Natural killer cell (primary cell): ENCODE data around the gene TPM1. TPM values are rescaled to one million over a fixed set of nuclear protein-coding genes. Genes with fewer than 3 reads are reported as not detected.

Experiments
- ATAC-seq, 3 donors: fragments of 150-1000 bp in 2 of 3; fragments of 200-7000 bp in 1 of 3; cut with Tn5 transposase; 1 replicate in 1 of 3; 2 replicates in 2 of 3; pipeline ENCODE4 v1.10.0; 2021; ENCODE audit warnings: mild to moderate bottlenecking in 2 of 3, moderate library complexity in 2 of 3
- DNase-seq, 2 donors: peaks; one replicate each; pipeline versions ENCODE4 v3.0.0 to v3.0.0-alpha.2; 2013 to 2021; ENCODE audit warnings: mixed read lengths in 1 of 2
- H3K27ac ChIP-seq: one replicate; pipeline ENCODE4 v1.5.1; 2013; ENCODE audit warnings: mild to moderate bottlenecking, low read length
- H3K27me3 ChIP-seq: one replicate; pipeline ENCODE4 v1.6.1; 2013; ENCODE audit warnings: low read length; ENCODE audit not compliant: control insufficient read depth, insufficient read depth
- H3K36me3 ChIP-seq: one replicate; pipeline ENCODE4 v1.6.1; 2013; ENCODE audit warnings: low read length; ENCODE audit not compliant: control insufficient read depth, insufficient read depth
- H3K4me1 ChIP-seq: one replicate; pipeline ENCODE4 v1.6.1; 2013; ENCODE audit warnings: low read length; ENCODE audit not compliant: control insufficient read depth, insufficient read depth
- H3K4me3 ChIP-seq: one replicate; pipeline ENCODE4 v1.5.1; 2013; ENCODE audit warnings: low read length
- H3K9me3 ChIP-seq: one replicate; pipeline ENCODE4 v1.6.1; 2013; ENCODE audit warnings: low read length; ENCODE audit not compliant: control insufficient read depth, insufficient read depth
- H3K27ac Mint-ChIP-seq, 2 donors: one replicate each; pipeline ENCODE4 v1.8.0; 2022; ENCODE audit warnings: mild to moderate bottlenecking in 2 of 2, mixed read lengths in 2 of 2, moderate library complexity in 1 of 2
- H3K27me3 Mint-ChIP-seq, 2 donors: one replicate each; pipeline ENCODE4 v1.8.0; 2022; ENCODE audit warnings: low read depth in 2 of 2, mixed read lengths in 2 of 2
- H3K36me3 Mint-ChIP-seq: one replicate; pipeline ENCODE4 v1.8.0; 2022; ENCODE audit warnings: mixed read lengths
- H3K4me1 Mint-ChIP-seq, 2 donors: one replicate each; pipeline ENCODE4 v1.8.0; 2022; ENCODE audit warnings: mixed read lengths in 2 of 2
- H3K4me3 Mint-ChIP-seq: one replicate; pipeline ENCODE4 v1.8.0; 2022; ENCODE audit warnings: mild to moderate bottlenecking, moderate library complexity, mixed read lengths
- H3K9me3 Mint-ChIP-seq, 2 donors: one replicate each; pipeline ENCODE4 v1.8.0; 2022; ENCODE audit warnings: mixed read lengths in 2 of 2
- WGBS: methylation state at CpG from one replicate; pipeline ENCODE4 v1.1.7; 2013; ENCODE audit warnings: missing lambda C conversion rate; ENCODE audit not compliant: insufficient coverage; 5-methylcytosine and 5-hydroxymethylcytosine counted together
- intact Hi-C: fragments of 100-400 bp; cut with micrococcal nuclease; formaldehyde crosslinking; loops from one replicate; pipeline ENCODE4 v1.14.2; 2022
- total RNA-seq, 4 donors: library from RNA; stranded (reverse); fragments of 120-200 nt in 1 of 4; gene quantifications; one replicate each; pipeline versions ENCODE4 v1.2.3 to v1.2.4, GENCODE V29; 2013 to 2022
- TF ChIP-seq, protein P1 (sequence below): fragments of 200-600 bp; IDR thresholded peaks from one replicate; pipeline ENCODE4 v1.8.0; 2022; ENCODE audit warnings: antibody characterized with exemption

TPM1 gene
- total RNA-seq, 3 donors from 2014 or later (not counting 1 experiment from before 2014, with no cell fraction given), result 21.5 to 33.0 (median 25.6) TPM

DNA sequence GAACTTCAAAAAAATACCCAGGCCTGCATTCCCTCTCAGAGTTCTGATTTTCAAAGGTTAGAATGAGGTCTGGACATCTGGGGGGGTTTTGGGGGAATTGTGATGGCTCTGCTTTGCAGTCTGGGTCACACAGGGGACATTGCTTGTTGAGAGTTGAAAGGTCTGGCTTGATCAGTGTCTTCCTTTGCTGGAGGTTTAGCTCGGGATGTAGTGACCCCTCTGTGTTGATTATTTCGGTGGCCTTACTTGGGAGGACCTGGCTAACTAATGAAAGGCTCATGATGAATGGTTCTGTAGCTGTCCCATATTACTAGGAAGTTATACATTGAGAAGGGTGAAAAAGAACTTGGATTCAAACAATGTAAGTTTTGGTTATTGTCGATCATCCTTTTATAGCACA lies 23.7 kb downstream of the TPM1 start:
- Mint-ChIP-seq H3K36me3 (peaks cover 27% of the 10 kb centered on the region), H3K27me3 (no peaks in the 10 kb centered on the region), H3K4me3 (no peak overlapping the region), H3K4me1 (peaks cover 5 to 10% of the 10 kb centered on the region in 2 donors), H3K27ac (no peak overlapping the region), H3K9me3 (no peaks in the 10 kb centered on the region)
- 84% methylated on average over 2 of the region's 3 CpGs for WGBS
- TF ChIP-seq, protein P1, sequence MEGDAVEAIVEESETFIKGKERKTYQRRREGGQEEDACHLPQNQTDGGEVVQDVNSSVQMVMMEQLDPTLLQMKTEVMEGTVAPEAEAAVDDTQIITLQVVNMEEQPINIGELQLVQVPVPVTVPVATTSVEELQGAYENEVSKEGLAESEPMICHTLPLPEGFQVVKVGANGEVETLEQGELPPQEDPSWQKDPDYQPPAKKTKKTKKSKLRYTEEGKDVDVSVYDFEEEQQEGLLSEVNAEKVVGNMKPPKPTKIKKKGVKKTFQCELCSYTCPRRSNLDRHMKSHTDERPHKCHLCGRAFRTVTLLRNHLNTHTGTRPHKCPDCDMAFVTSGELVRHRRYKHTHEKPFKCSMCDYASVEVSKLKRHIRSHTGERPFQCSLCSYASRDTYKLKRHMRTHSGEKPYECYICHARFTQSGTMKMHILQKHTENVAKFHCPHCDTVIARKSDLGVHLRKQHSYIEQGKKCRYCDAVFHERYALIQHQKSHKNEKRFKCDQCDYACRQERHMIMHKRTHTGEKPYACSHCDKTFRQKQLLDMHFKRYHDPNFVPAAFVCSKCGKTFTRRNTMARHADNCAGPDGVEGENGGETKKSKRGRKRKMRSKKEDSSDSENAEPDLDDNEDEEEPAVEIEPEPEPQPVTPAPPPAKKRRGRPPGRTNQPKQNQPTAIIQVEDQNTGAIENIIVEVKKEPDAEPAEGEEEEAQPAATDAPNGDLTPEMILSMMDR, result no peak
- DNase-seq (no peak), ATAC-seq (no peak)
- Histone ChIP-seq H3K27ac (no peak overlapping the region), H3K36me3 (peaks cover 13% of the 10 kb centered on the region), H3K4me3 (no peak overlapping the region), H3K9me3 (no peaks in the 10 kb centered on the region), H3K27me3 (no peaks in the 10 kb centered on the region), H3K4me1 (no peaks in the 10 kb centered on the region)
- intact Hi-C loops, result no loop called here

- intact Hi-C loops, result no loop called here
- Mint-ChIP-seq H3K27me3 (no peaks in the 10 kb centered on the region), H3K4me1 (peaks cover 5 to 10% of the 10 kb centered on the region in 2 donors), H3K27ac (no peak overlapping the region), H3K36me3 (peaks cover 24% of the 10 kb centered on the region), H3K4me3 (no peak overlapping the region), H3K9me3 (no peaks in the 10 kb centered on the region)
- H3K4me1 ChIP-seq, result no peaks in the 10 kb centered on the region
- H3K36me3 ChIP-seq, result peaks cover 11% of the 10 kb centered on the region
- ATAC-seq, result no peak
- DNase-seq, result no peak
- TF ChIP-seq, protein P1, result no peak
- H3K27ac ChIP-seq, result no peak overlapping the region
- no peaks in the 10 kb centered on the region for H3K27me3 ChIP-seq
- WGBS, result no CpG with 5 or more reads among the region's 1 CpG
- no peaks in the 10 kb centered on the region for H3K9me3 ChIP-seq
- no peak overlapping the region for H3K4me3 ChIP-seq
Observed at GRCh38 chr15:63067306-63067705, 24.8 kb downstream of the TPM1 start.

DNA sequence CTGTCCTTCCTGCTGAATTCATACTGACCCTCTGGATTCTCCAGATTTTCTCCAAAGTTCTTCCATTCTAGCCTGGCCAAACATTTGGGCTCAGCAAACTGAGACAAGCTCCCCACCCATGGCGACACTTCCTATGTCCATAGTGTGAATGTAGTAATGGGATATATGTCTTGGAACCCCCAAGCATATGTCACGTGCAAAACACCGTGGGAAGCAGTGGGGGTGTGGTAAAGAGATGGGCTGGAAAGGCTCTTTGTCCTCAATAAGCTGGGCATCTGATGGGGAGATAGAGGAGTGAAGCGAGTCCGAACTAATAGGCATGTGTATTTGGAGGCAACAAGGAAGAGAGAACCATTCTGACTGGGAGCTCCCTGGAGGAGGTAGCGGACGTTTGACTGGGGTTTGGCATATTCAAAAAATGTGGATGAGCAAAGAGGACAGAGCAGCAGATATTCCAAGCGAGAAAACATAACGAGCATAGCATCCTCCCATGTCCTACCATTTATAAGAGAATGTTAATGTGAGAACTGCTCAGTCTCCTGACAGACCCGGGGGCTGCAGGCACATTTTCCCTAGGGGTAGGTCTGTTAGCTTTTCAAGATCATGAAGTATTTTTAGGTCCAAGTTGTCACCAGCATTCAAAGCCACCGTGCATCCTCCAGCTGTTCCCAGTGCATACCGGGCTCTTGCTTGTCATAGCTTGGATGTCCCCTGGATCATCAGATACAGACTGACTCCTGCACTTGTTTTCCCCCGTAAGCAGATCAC lies 25.6 kb downstream of the TPM1 start:
- no peak overlapping the region for H3K4me3 Mint-ChIP-seq
- no peak for DNase-seq
- H3K4me1 Mint-ChIP-seq, result peaks cover 2 to 6% of the 10 kb centered on the region in 2 donors
- no peaks in the 10 kb centered on the region for H3K9me3 Mint-ChIP-seq
- H3K36me3 ChIP-seq, result peaks cover 5% of the 10 kb centered on the region
- H3K4me1 ChIP-seq, result no peaks in the 10 kb centered on the region
- no peaks in the 10 kb centered on the region for H3K27me3 Mint-ChIP-seq
- intact Hi-C loops, result no loop called here
- no peak overlapping the region for H3K27ac ChIP-seq
- WGBS, result 88% methylated on average over 12 of the region's 13 CpGs
- H3K27ac Mint-ChIP-seq, result no peak overlapping the region
- no peak for ATAC-seq
- H3K27me3 ChIP-seq, result no peaks in the 10 kb centered on the region
- H3K4me3 ChIP-seq, result no peak overlapping the region
- peaks cover 21% of the 10 kb centered on the region for H3K36me3 Mint-ChIP-seq
- TF ChIP-seq, protein P1, result no peak
- H3K9me3 ChIP-seq, result no peaks in the 10 kb centered on the region
